ENCODE data around the gene TAOK2.

The TAOK2 gene

DNA sequence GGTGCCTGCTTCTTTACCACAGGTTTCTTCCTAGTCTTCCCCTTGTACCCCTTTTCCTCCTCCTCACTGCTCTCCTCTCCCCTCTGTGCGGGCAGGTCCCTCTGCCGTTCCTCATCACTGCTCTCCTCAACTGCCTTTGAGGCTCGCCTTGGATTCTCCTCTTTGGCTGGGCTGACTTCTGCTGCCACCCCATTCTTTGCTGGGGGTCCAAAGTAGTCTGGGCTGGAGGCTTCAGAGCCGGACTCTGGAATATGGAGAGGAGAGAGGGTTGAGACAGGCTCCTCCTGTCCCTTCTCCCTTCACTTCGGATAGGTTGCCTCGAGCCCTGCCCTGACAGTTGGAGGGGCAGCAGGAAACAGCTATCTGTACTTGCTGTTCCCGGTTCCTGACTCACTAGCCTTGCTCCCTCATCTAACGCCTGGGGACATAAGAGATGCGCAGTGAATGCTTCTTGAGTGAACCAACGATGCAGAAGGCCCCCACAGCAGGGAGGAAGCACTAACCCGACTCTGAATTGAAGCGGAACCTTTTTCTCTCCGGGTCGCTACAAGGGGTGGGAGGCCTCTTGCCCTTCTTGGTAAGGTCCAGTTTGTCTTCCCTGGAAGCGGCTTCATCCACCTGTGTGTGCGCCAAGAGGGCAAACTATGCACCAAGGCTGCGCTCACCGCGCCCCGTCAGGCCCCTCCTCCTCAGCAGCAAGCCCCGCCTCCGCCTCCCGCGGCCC lies 21.1 kb downstream of the TAOK2 start:
- Histone ChIP-seq H3K9ac (ENCODE audit: insufficient read length, low read depth) (peak overlapping the region; percentile 97), H3K27me3 (ENCODE audit: insufficient read depth, insufficient read length) (no peaks in the 10 kb centered on the region), H3K4me1 (ENCODE audit: insufficient read depth, insufficient read length) (peaks cover 14% of the 10 kb centered on the region), H3K4me3 (ENCODE audit: insufficient read length, low read depth) (peak overlapping the region; percentile 84), H3K9me3 (ENCODE audit: insufficient read depth, low read length) (no peaks in the 10 kb centered on the region), H3K36me3 (ENCODE audit: insufficient read depth, insufficient read length, low read length) (peaks cover 62% of the 10 kb centered on the region)
- DNase-seq (ENCODE audit: low read depth, low spot score): no peak
- TF ChIP-seq YY1 (IDR thresholded peaks at IDR 0.05; ENCODE audit: insufficient read depth, insufficient read length) (no peak), ZNF274 (IDR thresholded peaks at IDR 0.05; ENCODE audit: low read depth, low read length) (no peak), SUZ12 (IDR thresholded peaks at IDR 0.05; ENCODE audit: extremely low read depth, insufficient read depth, insufficient read length) (no peak)

DNA sequence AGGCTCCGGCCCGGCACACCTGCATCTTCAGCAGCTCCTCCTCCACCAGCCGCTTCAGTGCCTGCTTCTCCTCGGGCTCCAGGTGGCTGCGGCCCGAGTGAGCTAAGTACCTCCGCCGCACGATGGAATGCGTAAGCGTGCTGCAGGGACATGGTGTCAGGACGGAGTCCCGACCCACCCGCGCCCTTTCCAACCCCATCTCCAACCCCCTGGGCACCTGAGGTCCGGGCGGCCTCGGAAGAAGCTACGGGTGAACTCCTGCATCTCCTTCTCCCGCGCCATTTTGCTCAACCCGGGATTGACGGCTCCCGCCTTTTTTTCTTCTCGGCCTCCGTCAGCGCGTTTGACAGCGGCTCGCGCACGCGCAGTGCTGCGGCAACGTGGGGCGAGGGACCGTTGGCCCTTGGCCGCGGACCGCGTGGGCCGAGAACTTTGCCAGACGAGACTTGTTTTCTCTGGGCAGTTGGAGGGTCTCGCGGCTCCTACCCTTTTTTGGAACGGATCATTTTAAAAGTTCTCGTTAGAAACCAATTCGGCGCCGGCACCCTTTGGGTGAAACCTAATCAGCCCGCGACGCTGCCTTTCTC lies 21.7 kb downstream of the TAOK2 start, which contains the start of gene HIRIP3:
Gene HIRIP3, minus strand, starts transcription at position 294 of the 587 bp plus-strand sequence. Its CDS starts 12 bp downstream, at position 282.
- Histone ChIP-seq H3K27me3 (ENCODE audit: insufficient read depth, insufficient read length) (no peaks in the 10 kb centered on the region), H3K4me3 (ENCODE audit: insufficient read length, low read depth) (peak within 1 kb of the TSS; percentile 84), H3K9ac (ENCODE audit: insufficient read length, low read depth) (peak within 1 kb of the TSS; percentile 97), H3K36me3 (ENCODE audit: insufficient read depth, insufficient read length, low read length) (peaks cover 69% of the 10 kb centered on the region), H3K9me3 (ENCODE audit: insufficient read depth, low read length) (no peaks in the 10 kb centered on the region), H3K4me1 (ENCODE audit: insufficient read depth, insufficient read length) (peaks cover 14% of the 10 kb centered on the region)
- TF ChIP-seq SUZ12 (IDR thresholded peaks at IDR 0.05; ENCODE audit: extremely low read depth, insufficient read depth, insufficient read length): no peak
- TF ChIP-seq ZNF274 (IDR thresholded peaks at IDR 0.05; ENCODE audit: low read depth, low read length): no peak
- TF ChIP-seq YY1 (IDR thresholded peaks at IDR 0.05; ENCODE audit: insufficient read depth, insufficient read length): peak; percentile 36
- peak; percentile 59 for DNase-seq (ENCODE audit: low read depth, low spot score)

DNA sequence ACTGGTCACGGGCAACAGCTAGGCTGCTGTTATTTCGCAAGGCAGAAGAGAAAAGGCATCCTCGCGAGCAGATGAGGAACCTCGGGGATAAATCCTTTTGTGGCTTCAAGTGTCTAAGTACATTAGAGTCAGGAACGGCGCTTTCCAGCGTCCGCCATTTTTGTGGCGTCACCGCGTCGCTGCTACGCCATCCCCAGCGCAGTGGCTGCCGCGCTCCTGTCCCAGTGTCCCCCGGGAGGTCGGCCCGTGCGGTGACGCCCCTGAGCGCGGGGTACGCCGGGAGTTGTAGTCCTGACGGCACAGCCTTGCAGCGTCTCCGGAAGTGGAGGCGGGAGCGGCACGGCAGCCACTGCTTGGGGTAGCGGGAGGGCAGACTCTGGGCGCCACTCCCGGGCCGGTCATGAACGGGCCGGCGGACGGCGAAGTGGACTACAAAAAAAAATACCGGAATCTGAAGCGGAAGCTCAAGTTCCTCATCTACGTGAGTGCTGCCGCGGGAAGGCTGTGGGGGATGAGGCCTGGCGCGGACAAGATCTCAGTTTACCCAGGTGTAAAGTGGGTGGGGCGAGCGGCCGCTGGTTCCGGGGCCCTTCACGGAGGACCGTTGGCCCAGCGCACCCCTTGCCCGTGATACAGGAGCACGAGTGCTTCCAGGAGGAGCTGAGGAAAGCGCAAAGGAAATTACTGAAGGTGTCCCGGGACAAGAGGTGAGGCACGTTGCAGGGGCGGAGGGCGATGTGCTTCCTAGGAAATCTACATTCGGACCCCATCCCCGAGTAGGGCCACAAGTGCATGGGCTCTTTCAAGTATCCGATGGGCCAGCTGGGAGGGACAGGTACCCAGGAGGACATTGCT lies 22.5 kb downstream of the TAOK2 start, which contains the start of gene INO80E:
Gene INO80E, plus strand, starts transcription at position 331 of the 855 bp plus-strand sequence. Its CDS starts 70 bp downstream, at position 401.
- Histone ChIP-seq H3K9me3 (ENCODE audit: insufficient read depth, low read length) (no peaks in the 10 kb centered on the region), H3K27me3 (ENCODE audit: insufficient read depth, insufficient read length) (no peaks in the 10 kb centered on the region), H3K36me3 (ENCODE audit: insufficient read depth, insufficient read length, low read length) (peaks cover 71% of the 10 kb centered on the region), H3K9ac (ENCODE audit: insufficient read length, low read depth) (peak within 1 kb of the TSS; percentile 97), H3K4me1 (ENCODE audit: insufficient read depth, insufficient read length) (peaks cover 14% of the 10 kb centered on the region), H3K4me3 (ENCODE audit: insufficient read length, low read depth) (peak within 1 kb of the TSS; percentile 84)
- peak; percentile 92 for TF ChIP-seq YY1 (IDR thresholded peaks at IDR 0.05; ENCODE audit: insufficient read depth, insufficient read length)
- no peak for TF ChIP-seq SUZ12 (IDR thresholded peaks at IDR 0.05; ENCODE audit: extremely low read depth, insufficient read depth, insufficient read length)
- no peak for TF ChIP-seq ZNF274 (IDR thresholded peaks at IDR 0.05; ENCODE audit: low read depth, low read length)
- DNase-seq (ENCODE audit: low read depth, low spot score): peak; percentile 97

GRCh38 chr16:29996766-29997250 lies 23.1 kb downstream of the TAOK2 start:
- no peak for DNase-seq (ENCODE audit: low read depth, low spot score)
- Histone ChIP-seq H3K27me3 (ENCODE audit: insufficient read depth, insufficient read length) (no peaks in the 10 kb centered on the region), H3K36me3 (ENCODE audit: insufficient read depth, insufficient read length, low read length) (peaks cover 71% of the 10 kb centered on the region), H3K4me1 (ENCODE audit: insufficient read depth, insufficient read length) (peaks cover 14% of the 10 kb centered on the region), H3K9ac (ENCODE audit: insufficient read length, low read depth) (peak overlapping the region; percentile 91), H3K9me3 (ENCODE audit: insufficient read depth, low read length) (no peaks in the 10 kb centered on the region), H3K4me3 (ENCODE audit: insufficient read length, low read depth) (peak overlapping the region; percentile 84)
- no peak for TF ChIP-seq SUZ12 (IDR thresholded peaks at IDR 0.05; ENCODE audit: extremely low read depth, insufficient read depth, insufficient read length)
- TF ChIP-seq ZNF274 (IDR thresholded peaks at IDR 0.05; ENCODE audit: low read depth, low read length): no peak
- no peak for TF ChIP-seq YY1 (IDR thresholded peaks at IDR 0.05; ENCODE audit: insufficient read depth, insufficient read length)

GRCh38 chr16:29999605-30000004 lies 25.9 kb downstream of the TAOK2 start:
- peaks cover 8% of the 10 kb centered on the region for H3K4me1 ChIP-seq (ENCODE audit: insufficient read depth, insufficient read length)
- peaks cover 72% of the 10 kb centered on the region for H3K36me3 ChIP-seq (ENCODE audit: insufficient read depth, insufficient read length, low read length)
- no peak overlapping the region for H3K4me3 ChIP-seq (ENCODE audit: insufficient read length, low read depth)
- TF ChIP-seq ZNF274 (IDR thresholded peaks at IDR 0.05; ENCODE audit: low read depth, low read length) (no peak), SUZ12 (IDR thresholded peaks at IDR 0.05; ENCODE audit: extremely low read depth, insufficient read depth, insufficient read length) (no peak), YY1 (IDR thresholded peaks at IDR 0.05; ENCODE audit: insufficient read depth, insufficient read length) (no peak)
- H3K27me3 ChIP-seq (ENCODE audit: insufficient read depth, insufficient read length): no peaks in the 10 kb centered on the region
- no peaks in the 10 kb centered on the region for H3K9me3 ChIP-seq (ENCODE audit: insufficient read depth, low read length)
- no peak overlapping the region for H3K9ac ChIP-seq (ENCODE audit: insufficient read length, low read depth)
- DNase-seq (ENCODE audit: low read depth, low spot score): no peak

GRCh38 chr16:30000735-30001631 lies 27.3 kb downstream of the TAOK2 start:
- H3K4me3 ChIP-seq (ENCODE audit: insufficient read length, low read depth): no peak overlapping the region
- no peak for TF ChIP-seq SUZ12 (IDR thresholded peaks at IDR 0.05; ENCODE audit: extremely low read depth, insufficient read depth, insufficient read length)
- TF ChIP-seq YY1 (IDR thresholded peaks at IDR 0.05; ENCODE audit: insufficient read depth, insufficient read length): no peak
- no peak for TF ChIP-seq ZNF274 (IDR thresholded peaks at IDR 0.05; ENCODE audit: low read depth, low read length)
- peaks cover 85% of the 10 kb centered on the region for H3K36me3 ChIP-seq (ENCODE audit: insufficient read depth, insufficient read length, low read length)
- no peak for DNase-seq (ENCODE audit: low read depth, low spot score)
- H3K4me1 ChIP-seq (ENCODE audit: insufficient read depth, insufficient read length): peaks cover 14% of the 10 kb centered on the region
- H3K9ac ChIP-seq (ENCODE audit: insufficient read length, low read depth): no peak overlapping the region
- H3K9me3 ChIP-seq (ENCODE audit: insufficient read depth, low read length): no peaks in the 10 kb centered on the region
- no peaks in the 10 kb centered on the region for H3K27me3 ChIP-seq (ENCODE audit: insufficient read depth, insufficient read length)

Measured in NT2/D1 (cell line).